GM23248 (cell line): ENCODE data around the gene SUDS3.

ENCODE experiments used
- EZH2 ChIP-seq: fragments of 200-600 bp; sonication (generic); IDR thresholded peaks from 2 replicates; pipeline ENCODE4 v1.6.1; 2018; ENCODE audit warnings: antibody characterized with exemption, mild to moderate bottlenecking; ENCODE audit not compliant: insufficient read depth, poor library complexity, severe bottlenecking
- EZH2phosphoT487 ChIP-seq: fragments of 200-600 bp; sonication (generic); IDR thresholded peaks from 2 replicates; pipeline ENCODE4 v1.6.1; 2018; ENCODE audit warnings: antibody characterized with exemption, moderate library complexity, mild to moderate bottlenecking, low read depth; ENCODE audit not compliant: insufficient read depth

- TF ChIP-seq EZH2 (no peak), EZH2phosphoT487 (no peak)
Observed at GRCh38 chr12:118361092-118361404, 15.3 kb upstream of the SUDS3 start.
